AG10803 (cell line): Measurements from ENCODE around the gene CELSR1.

ENCODE experiments used
- DNase-seq: peaks from one replicate; pipeline ENCODE4 v3.0.0; 2010; ENCODE audit warnings: low read depth
- H3K4me3 ChIP-seq: 2 replicates; pipeline ENCODE4 v1.5.1; 2011; ENCODE audit warnings: mild to moderate bottlenecking, low read length, control low read depth
- TF ChIP-seq, protein P1 (sequence below): conservative IDR thresholded peaks from 2 replicates; pipeline ENCODE4 v1.5.1; 2011; ENCODE audit warnings: mild to moderate bottlenecking, low read length, control low read depth, inconsistent platforms

Gene CELSR1

DNA sequence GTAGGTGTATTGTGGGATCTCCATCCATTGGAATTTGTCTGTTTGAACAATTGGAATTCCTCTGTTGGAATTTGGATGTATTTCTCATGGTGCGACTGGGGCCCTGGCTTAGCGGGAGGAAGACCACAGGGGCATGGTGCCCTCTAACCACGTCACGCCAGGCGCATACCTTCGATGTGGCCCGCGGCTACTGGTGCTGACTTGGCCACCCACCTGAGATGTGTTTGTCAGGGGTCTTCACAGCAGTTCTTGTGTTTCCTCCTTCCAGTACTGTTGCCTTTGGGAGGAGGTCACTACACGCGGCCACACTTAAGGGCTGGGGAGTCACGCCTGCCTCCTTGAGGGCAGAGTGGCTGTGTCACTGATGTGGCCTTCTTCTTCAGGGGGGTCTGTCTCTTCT lies 46.2 kb upstream of the CELSR1 start:
- TF ChIP-seq, protein P1, sequence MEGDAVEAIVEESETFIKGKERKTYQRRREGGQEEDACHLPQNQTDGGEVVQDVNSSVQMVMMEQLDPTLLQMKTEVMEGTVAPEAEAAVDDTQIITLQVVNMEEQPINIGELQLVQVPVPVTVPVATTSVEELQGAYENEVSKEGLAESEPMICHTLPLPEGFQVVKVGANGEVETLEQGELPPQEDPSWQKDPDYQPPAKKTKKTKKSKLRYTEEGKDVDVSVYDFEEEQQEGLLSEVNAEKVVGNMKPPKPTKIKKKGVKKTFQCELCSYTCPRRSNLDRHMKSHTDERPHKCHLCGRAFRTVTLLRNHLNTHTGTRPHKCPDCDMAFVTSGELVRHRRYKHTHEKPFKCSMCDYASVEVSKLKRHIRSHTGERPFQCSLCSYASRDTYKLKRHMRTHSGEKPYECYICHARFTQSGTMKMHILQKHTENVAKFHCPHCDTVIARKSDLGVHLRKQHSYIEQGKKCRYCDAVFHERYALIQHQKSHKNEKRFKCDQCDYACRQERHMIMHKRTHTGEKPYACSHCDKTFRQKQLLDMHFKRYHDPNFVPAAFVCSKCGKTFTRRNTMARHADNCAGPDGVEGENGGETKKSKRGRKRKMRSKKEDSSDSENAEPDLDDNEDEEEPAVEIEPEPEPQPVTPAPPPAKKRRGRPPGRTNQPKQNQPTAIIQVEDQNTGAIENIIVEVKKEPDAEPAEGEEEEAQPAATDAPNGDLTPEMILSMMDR = no peak

DNA sequence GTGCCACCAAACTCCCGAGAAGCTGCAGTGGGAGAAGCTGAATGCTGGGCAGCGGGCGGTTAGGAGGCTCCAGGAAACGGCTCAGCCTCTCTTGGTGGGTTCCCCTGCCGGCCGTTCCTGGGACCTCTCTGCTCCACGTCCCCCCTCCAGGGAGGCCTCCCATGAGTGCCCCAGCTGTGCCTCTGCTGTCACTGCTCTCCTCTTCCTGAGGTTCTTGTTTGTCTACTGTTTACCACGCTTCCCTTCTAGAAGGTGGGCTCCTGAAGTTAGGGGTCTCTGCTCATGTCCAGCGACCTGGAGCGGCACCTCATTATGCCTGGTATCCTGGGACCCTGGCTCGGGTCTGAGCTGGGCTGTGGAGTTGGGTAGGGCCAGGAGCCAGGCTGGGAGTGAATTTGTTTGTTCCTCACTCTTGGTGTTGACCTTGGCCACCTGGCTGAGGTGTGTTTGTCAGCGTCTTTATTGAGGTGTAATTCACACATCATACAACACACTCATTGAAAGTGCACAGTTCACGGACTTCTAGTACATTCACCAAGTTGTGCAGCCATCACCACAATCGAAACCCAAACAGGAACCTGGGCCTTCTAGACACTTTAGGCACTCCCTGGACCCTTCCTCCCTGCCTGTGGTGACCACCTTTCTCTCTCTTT lies 45.0 kb upstream of the CELSR1 start:
- DNase-seq = no peak
- TF ChIP-seq, protein P1 = no peak
- no peak overlapping the region for H3K4me3 ChIP-seq

More for the DNA sequence above, 46.2 kb upstream of the CELSR1 start:
- DNase-seq = no peak
- H3K4me3 ChIP-seq = no peak overlapping the region

DNA sequence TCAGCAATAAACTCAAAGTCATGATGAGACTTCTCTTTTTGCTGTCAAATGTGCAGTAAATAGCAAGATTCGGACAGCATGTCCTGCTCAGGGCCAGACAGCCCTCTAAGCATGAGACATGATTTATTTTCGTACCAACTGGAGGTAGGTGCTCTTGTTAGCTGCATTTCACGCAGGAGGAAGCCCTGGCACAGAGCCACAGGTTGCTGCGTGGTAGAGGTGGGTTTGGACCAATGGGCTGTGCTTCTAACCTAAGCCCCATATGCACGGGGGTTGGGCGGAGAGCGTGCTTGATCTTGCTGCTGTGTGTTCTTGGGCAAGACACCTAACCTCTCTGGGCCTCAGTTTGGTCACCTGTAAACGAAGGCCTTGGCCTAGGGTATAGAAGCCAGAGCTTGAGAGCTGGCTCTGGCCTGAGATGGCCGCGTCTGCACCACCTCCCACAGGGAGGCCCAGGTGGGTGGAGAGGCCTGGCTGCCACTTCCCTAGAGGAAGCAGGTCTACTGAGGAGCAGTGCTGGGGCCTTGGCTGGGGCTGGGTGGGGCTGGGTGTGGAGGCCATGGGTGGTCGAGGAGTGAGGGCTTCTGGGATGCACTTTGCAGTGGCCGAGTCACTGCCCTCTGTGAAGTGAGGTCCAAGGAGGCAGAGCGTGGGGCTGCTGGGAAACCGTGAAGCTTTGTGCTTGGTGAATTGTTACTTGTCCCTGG lies 44.3 kb upstream of the CELSR1 start:
- TF ChIP-seq, protein P1 = no peak

DNA sequence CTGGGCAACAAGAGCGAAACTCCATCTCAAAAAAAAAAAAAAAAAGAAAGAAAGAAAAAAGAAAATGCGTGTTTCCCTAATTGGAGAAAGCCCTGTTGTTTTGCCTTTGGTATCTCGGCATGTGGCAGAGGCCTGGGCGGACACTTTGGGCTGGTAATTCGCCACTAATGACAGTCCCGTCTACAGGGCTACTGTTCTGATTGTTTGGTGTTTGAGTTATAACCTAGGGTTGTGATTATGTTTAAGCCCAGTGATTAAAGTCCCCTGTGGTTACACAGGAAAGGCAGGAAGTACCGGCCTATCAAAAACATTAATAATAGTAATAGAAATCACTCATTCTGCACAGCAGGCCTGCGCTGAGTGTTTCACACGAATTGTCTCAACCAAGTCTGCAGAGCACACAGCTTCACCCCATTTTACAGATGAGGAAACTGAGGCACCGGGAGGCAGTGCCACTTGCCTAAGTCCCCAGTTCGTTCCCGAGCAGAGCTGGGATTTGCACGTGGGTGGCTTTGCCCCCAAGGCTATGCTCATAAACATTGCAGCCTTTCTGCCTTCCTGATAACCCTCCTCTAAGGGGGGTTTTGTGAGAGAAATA lies 43.6 kb upstream of the CELSR1 start:
- TF ChIP-seq, protein P1 = no peak
- H3K4me3 ChIP-seq = no peak overlapping the region
- no peak for DNase-seq

More for the DNA sequence above, 44.3 kb upstream of the CELSR1 start:
- no peak for DNase-seq
- no peak overlapping the region for H3K4me3 ChIP-seq

DNA sequence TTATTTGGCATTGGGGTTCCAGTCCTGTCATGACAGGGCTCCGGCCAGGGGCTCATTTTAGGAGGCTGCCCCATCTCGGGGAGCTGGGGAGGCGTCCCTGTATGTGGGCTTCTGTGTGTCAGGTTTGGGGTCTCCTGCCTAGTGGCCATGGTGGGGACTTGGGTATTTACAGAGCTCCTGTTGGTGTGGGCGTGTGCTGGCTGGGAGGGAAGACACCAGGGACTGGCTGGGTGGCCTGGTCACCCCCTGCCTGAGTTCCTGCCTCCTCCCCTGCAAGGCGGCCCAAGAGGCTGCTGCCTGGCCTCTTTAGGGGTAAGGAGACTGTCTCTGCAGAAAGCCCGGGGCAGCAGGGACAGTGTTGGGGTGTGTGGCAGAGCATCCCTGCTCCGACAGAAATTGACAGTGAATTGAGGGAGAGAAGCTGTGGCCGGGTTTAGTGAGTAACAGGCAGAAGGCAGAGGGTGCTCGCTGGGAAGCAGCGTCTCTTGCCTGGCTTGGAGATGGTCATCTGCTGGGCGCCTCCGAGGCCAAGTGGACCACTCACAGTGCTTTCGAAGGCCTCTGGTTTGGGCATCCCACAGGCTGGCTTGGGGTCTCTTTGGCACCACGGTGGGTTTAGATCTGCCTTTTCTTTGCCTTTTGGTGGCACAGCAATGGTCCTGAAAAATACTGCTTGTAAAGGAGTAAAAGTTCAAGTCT lies 42.5 kb upstream of the CELSR1 start:
- H3K4me3 ChIP-seq = no peak overlapping the region
- TF ChIP-seq, protein P1 = no peak
- DNase-seq = no peak

DNA sequence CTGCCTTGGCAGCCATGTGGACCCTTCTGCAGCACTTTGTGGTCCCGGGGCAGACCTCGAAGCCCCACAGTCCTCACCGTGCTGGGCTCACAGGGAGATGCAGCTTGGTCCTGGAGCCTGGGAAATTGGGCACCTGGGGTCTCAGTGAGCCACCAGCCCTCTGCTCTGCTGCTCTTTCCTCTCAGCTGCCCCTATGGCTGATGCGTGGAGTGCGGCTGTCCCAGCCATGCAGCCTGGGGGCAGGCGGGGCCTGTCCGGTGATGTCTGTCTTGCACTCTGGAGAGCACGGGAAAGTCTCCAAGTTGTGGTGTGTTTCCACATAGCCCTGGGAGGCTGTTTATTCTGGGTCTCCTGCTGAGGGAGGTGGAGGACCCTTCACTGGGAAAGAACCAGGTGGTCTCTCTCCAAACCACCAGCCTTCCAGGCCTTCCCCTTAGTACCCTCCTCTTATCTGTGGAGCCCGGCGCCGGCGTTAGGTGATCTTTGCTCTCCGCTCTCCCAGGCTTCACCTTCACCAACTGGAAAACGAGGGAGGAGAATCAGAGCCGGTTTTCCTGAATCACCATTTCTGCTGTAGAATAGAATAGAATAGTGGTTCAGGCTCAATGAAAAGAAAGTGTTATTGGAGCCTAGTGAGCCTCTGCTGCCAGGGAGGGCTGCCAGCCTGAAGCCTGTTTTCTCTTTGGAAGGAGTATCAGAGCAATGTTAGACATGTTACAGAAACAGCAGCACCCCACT lies 41.6 kb upstream of the CELSR1 start:
- TF ChIP-seq, protein P1 = no peak
- peak overlapping the region; percentile 72 for H3K4me3 ChIP-seq
- peak; percentile 54 for DNase-seq
